ENCODE results near the gene RAP1GDS1. TPM values are rescaled to one million over a fixed set of nuclear protein-coding genes. Genes with fewer than 3 reads are reported as not detected.

The RAP1GDS1 gene
- total and polyA plus RNA-seq, 4 experiments from 2014 or later, result 36.7 to 48.3 (median 43.8) TPM

Other genes with a start within 250 kb of the RAP1GDS1 start
- under 1 TPM; 0.47 to 0.84 TPM for gene STPG2, start 117.9 kb upstream of the RAP1GDS1 start, total RNA-seq
- not detected for gene STPG2, start 117.9 kb upstream of the RAP1GDS1 start, polyA plus RNA-seq

Data from CD4-positive, alpha-beta memory T cell (primary cell).